NCI-H2081 (cell line): ENCODE data around the gene MBD6.
"Not testable (repeated sequence)": the region's sequence is repeated elsewhere in the genome, so short reads cannot be mapped to it uniquely, and the experiment has no call there.

ENCODE experiments used
- DNase-seq, 2 experiments: peaks; one replicate each; lab custom pipeline; 2025; lab: John Stamatoyannopoulos, UW

The MBD6 gene

GRCh38 chr12:57488402-57489156 lies 34.0 kb upstream of the MBD6 start:
- no peak for DNase-seq

GRCh38 chr12:57489157-57489641 lies 33.4 kb upstream of the MBD6 start:
- DNase-seq, result no peak

- no peak for DNase-seq
These were observed 32.5 kb upstream of the MBD6 start for GRCh38 chr12:57490126-57490525.

GRCh38 chr12:57491393-57492280 lies 31.0 kb upstream of the MBD6 start:
- DNase-seq, result peak in 1 of 2 experiments; percentile 10

- not testable (repeated sequence) for DNase-seq
These were observed 27.4 kb upstream of the MBD6 start for GRCh38 chr12:57495051-57495701.

- DNase-seq, result no peak
These were observed 25.8 kb upstream of the MBD6 start for GRCh38 chr12:57496822-57497221.

- DNase-seq, result no peak
These were observed 25.1 kb upstream of the MBD6 start for GRCh38 chr12:57497223-57498131.

- no peak for DNase-seq
These were observed 24.5 kb upstream of the MBD6 start for GRCh38 chr12:57498132-57498502.

GRCh38 chr12:57498571-57498970 lies 24.1 kb upstream of the MBD6 start:
- no peak for DNase-seq

GRCh38 chr12:57500213-57500612 lies 22.4 kb upstream of the MBD6 start:
- DNase-seq, result no peak

GRCh38 chr12:57502311-57502969 lies 20.2 kb upstream of the MBD6 start:
- not testable (repeated sequence) for DNase-seq

GRCh38 chr12:57506541-57506940 lies 16.1 kb upstream of the MBD6 start:
- DNase-seq, result not testable (repeated sequence)

- DNase-seq, result not testable (repeated sequence)
These were observed 14.8 kb upstream of the MBD6 start for GRCh38 chr12:57507796-57508195.

GRCh38 chr12:57511161-57511560 lies 11.5 kb upstream of the MBD6 start:
- no peak for DNase-seq

GRCh38 chr12:57511588-57512325 lies 10.9 kb upstream of the MBD6 start:
- DNase-seq, result no peak

- DNase-seq, result no peak
These were observed 10.0 kb upstream of the MBD6 start for GRCh38 chr12:57512665-57513064.

- DNase-seq, result no peak
These were observed 9.4 kb upstream of the MBD6 start for GRCh38 chr12:57513266-57513665.

GRCh38 chr12:57513677-57514076 lies 8.9 kb upstream of the MBD6 start:
- DNase-seq, result not testable (repeated sequence)

GRCh38 chr12:57514246-57514645 lies 8.4 kb upstream of the MBD6 start:
- not testable (repeated sequence) for DNase-seq
